Hepatocyte (in vitro differentiated cells): ENCODE results near the gene HOXD4. TPM values are rescaled to one million over a fixed set of nuclear protein-coding genes. Genes with fewer than 3 reads are reported as not detected.

Experiments used
- DNase-seq: peaks from one replicate; pipeline ENCODE4 v3.0.0-alpha.2; 2016; ENCODE audit warnings: low spot score
- H2AFZ ChIP-seq: fragments of 200-600 bp; sonication (generic); 2 replicates; pipeline ENCODE4 v1.6.0; 2016; ENCODE audit warnings: antibody characterized with exemption, mild to moderate bottlenecking
- H3K27ac ChIP-seq: fragments of 200-600 bp; sonication (generic); 2 replicates; pipeline ENCODE4 v1.5.1; 2016; ENCODE audit warnings: mild to moderate bottlenecking
- H3K27me3 ChIP-seq: fragments of 200-600 bp; sonication (generic); 2 replicates; pipeline ENCODE4 v1.6.1; 2016
- H3K36me3 ChIP-seq: fragments of 200-600 bp; sonication (generic); replicated peaks from 2 replicates; pipeline ENCODE4 v1.5.1; 2016; ENCODE audit warnings: low read depth; ENCODE audit not compliant: insufficient read depth
- H3K4me1 ChIP-seq: fragments of 200-600 bp; sonication (generic); 2 replicates; pipeline ENCODE4 v1.5.1; 2016; ENCODE audit warnings: mild to moderate bottlenecking, moderate library complexity; ENCODE audit not compliant: insufficient read depth
- H3K4me2 ChIP-seq: fragments of 200-600 bp; sonication (generic); 2 replicates; pipeline ENCODE4 v1.6.0; 2016
- H3K4me3 ChIP-seq: fragments of 200-600 bp; sonication (generic); 2 replicates; pipeline ENCODE4 v1.5.1; 2016; ENCODE audit warnings: mild to moderate bottlenecking
- H3K79me2 ChIP-seq: fragments of 200-600 bp; sonication (generic); 2 replicates; pipeline ENCODE4 v1.6.0; 2017; ENCODE audit warnings: mild to moderate bottlenecking
- H3K9me2 ChIP-seq: fragments of 200-600 bp; sonication (generic); replicated peaks from 2 replicates; pipeline ENCODE4 v1.6.0; 2017; ENCODE audit warnings: mild to moderate bottlenecking; ENCODE audit not compliant: insufficient read depth
- H3K9me3 ChIP-seq: fragments of 200-600 bp; sonication (generic); 2 replicates; pipeline ENCODE4 v1.5.1; 2016; ENCODE audit warnings: low read depth, mild to moderate bottlenecking
- H4K20me1 ChIP-seq: fragments of 200-600 bp; sonication (generic); 2 replicates; pipeline ENCODE4 v1.6.0; 2016; ENCODE audit warnings: mild to moderate bottlenecking; ENCODE audit not compliant: insufficient read depth, poor library complexity, severe bottlenecking
- EZH2 ChIP-seq: fragments of 200-600 bp; sonication (generic); IDR thresholded peaks from 2 replicates; pipeline ENCODE4 v1.6.1; 2016; ENCODE audit warnings: antibody characterized with exemption, mild to moderate bottlenecking, borderline replicate concordance
- EZH2phosphoT487 ChIP-seq: fragments of 200-600 bp; sonication (generic); IDR thresholded peaks from one replicate; pipeline ENCODE4 v1.6.1; 2018; ENCODE audit warnings: antibody characterized with exemption, mild to moderate bottlenecking, low read depth, moderate library complexity; ENCODE audit not compliant: unreplicated experiment, severe bottlenecking
- WGBS: methylation state at CpG from one replicate; pipeline ENCODE4 v1.1.6; 2016; ENCODE audit warnings: low lambda C conversion rate; ENCODE audit errors: missing lambda C conversion rate; 5-methylcytosine and 5-hydroxymethylcytosine counted together
- polyA plus RNA-seq: library from polyadenylated mRNA; unstranded; fragments of >200 nt; fragmentation: Nextera tagmentation; extraction: Ambion mirVana; gene quantifications from 2 replicates; pipeline ENCODE4 v1.2.1, GENCODE V29; 2016
- total RNA-seq: library from RNA; depleted of rRNA; stranded (reverse); fragments of >200 nt; gene quantifications from 2 replicates; pipeline ENCODE4 v1.2.3, GENCODE V29; 2014
- TF ChIP-seq, protein P1 (sequence below): fragments of 200-600 bp; sonication (generic); IDR thresholded peaks from 2 replicates; pipeline ENCODE4 v1.5.1; 2016; ENCODE audit warnings: antibody characterized with exemption, mild to moderate bottlenecking; ENCODE audit not compliant: poor library complexity

HOXD4 gene
- total and polyA plus RNA-seq, 2 experiments from 2014 or later: 0.70 TPM; not detected in 1

DNA sequence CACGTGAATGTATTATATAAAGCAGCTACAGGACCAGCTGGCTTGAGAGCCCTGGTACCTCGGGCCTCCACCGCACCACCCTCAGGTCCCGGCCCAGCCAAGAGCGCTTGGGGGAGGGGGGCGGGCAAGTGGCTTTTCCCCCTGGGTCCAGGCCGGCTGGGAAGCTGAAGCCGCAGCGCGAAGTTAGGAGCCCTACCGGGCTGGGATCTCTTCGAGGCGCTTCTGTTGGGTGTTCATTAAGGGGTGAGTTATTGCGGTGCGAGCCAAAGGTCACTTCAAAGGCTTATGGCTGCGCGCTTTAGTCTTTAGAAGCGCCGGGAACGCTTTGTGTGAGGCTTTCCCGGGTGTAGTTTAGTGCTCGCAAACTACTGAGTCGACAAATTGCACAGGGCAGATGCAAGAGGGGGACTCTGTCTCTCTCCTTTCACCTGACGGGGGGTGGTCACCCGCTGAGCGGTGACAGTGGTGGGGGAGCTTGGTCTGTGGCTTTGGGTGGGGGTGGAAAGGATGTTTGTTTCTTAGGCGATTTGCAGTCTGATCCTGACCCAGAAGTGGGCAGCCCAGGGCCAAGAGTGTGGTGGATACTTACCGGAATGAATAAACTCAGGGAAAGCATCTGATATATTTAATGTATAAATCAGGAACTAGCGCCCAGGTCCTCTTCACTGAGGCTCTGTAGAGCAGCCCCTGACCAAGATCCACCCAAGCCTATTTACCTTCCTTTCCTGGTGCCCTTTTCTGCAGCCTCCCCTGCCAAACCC lies 11.7 kb downstream of the HOXD4 start:
- H3K9me2 ChIP-seq: no peaks in the 10 kb centered on the region
- H3K9me3 ChIP-seq: no peaks in the 10 kb centered on the region
- WGBS: 3% methylated on average over 29 of the region's 29 CpGs
- H3K4me2 ChIP-seq: peak overlapping the region; percentile 62
- TF ChIP-seq EZH2 (peak; percentile 48), EZH2phosphoT487 (no peak)
- peaks cover 100% of the 10 kb centered on the region for H3K27me3 ChIP-seq
- DNase-seq: no peak
- no peak overlapping the region for H3K4me3 ChIP-seq
- H3K79me2 ChIP-seq: no peaks in the 10 kb centered on the region
- no peak overlapping the region for H2AFZ ChIP-seq
- no peak overlapping the region for H3K27ac ChIP-seq
- H4K20me1 ChIP-seq: no peaks in the 10 kb centered on the region
- H3K4me1 ChIP-seq: peaks cover 22% of the 10 kb centered on the region
- H3K36me3 ChIP-seq: no peaks in the 10 kb centered on the region

DNA sequence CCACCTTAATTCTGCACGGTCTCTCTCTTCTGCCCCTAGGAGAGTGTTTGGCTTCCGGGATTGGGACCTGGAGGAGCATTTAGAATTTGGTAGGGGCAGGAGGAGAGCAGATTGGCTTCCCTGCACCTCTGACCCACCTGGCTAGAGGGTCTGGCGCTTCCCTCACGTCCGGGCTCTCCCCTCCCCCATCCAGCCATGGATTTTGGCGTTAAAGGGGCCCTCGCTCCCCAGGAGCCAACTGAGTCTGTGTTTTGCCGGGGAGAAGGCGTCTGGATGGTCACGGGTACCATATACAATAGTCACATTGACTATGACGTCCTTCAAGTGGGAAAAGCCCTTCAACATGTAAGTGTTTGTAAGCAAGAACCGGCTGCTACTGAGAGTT lies 12.3 kb downstream of the HOXD4 start:
- WGBS: 2% methylated on average over 12 of the region's 12 CpGs
- H3K27me3 ChIP-seq: peaks cover 100% of the 10 kb centered on the region

DNA sequence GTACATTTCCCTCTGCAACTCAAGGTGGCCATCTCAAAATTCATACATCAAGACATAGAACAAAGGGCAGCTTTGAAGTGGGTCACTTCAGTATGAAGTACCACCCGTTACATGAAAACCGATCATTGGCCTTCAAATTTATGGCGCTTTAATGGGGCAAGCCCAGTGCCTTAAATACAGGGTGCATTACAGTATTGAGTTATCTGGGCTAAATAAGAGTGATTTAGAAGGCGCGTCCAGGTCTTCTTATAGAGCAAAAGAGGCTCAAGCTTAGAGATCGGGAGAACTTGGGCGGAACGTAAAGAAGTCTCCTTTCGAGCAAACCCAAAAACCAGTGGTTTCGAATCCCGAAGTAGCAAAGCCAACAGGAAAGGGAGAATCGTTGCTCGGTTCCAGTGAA lies 12.9 kb downstream of the HOXD4 start:
- peaks cover 100% of the 10 kb centered on the region for H3K27me3 ChIP-seq
- H3K27ac ChIP-seq: no peak overlapping the region
- H3K79me2 ChIP-seq: no peaks in the 10 kb centered on the region
- no peaks in the 10 kb centered on the region for H3K36me3 ChIP-seq
- H3K4me3 ChIP-seq: no peak overlapping the region
- no peaks in the 10 kb centered on the region for H3K9me3 ChIP-seq
- H3K9me2 ChIP-seq: no peaks in the 10 kb centered on the region
- peak overlapping the region; percentile 49 for H2AFZ ChIP-seq
- TF ChIP-seq, protein P1, sequence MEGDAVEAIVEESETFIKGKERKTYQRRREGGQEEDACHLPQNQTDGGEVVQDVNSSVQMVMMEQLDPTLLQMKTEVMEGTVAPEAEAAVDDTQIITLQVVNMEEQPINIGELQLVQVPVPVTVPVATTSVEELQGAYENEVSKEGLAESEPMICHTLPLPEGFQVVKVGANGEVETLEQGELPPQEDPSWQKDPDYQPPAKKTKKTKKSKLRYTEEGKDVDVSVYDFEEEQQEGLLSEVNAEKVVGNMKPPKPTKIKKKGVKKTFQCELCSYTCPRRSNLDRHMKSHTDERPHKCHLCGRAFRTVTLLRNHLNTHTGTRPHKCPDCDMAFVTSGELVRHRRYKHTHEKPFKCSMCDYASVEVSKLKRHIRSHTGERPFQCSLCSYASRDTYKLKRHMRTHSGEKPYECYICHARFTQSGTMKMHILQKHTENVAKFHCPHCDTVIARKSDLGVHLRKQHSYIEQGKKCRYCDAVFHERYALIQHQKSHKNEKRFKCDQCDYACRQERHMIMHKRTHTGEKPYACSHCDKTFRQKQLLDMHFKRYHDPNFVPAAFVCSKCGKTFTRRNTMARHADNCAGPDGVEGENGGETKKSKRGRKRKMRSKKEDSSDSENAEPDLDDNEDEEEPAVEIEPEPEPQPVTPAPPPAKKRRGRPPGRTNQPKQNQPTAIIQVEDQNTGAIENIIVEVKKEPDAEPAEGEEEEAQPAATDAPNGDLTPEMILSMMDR: no peak
- TF ChIP-seq EZH2 (no peak), EZH2phosphoT487 (no peak)
- peaks cover 22% of the 10 kb centered on the region for H3K4me1 ChIP-seq
- H4K20me1 ChIP-seq: no peaks in the 10 kb centered on the region
- 25% methylated on average over 13 of the region's 13 CpGs for WGBS
- no peak for DNase-seq
- peak overlapping the region; percentile 70 for H3K4me2 ChIP-seq

More for the DNA sequence above, 12.3 kb downstream of the HOXD4 start:
- no peak overlapping the region for H3K4me2 ChIP-seq
- no peaks in the 10 kb centered on the region for H3K9me3 ChIP-seq
- peaks cover 22% of the 10 kb centered on the region for H3K4me1 ChIP-seq
- H2AFZ ChIP-seq: no peak overlapping the region
- no peaks in the 10 kb centered on the region for H3K36me3 ChIP-seq
- no peak for DNase-seq
- no peaks in the 10 kb centered on the region for H4K20me1 ChIP-seq
- H3K79me2 ChIP-seq: no peaks in the 10 kb centered on the region
- TF ChIP-seq EZH2 (no peak), EZH2phosphoT487 (no peak)
- TF ChIP-seq, protein P1: no peak
- H3K9me2 ChIP-seq: no peaks in the 10 kb centered on the region
- H3K4me3 ChIP-seq: no peak overlapping the region
- no peak overlapping the region for H3K27ac ChIP-seq

DNA sequence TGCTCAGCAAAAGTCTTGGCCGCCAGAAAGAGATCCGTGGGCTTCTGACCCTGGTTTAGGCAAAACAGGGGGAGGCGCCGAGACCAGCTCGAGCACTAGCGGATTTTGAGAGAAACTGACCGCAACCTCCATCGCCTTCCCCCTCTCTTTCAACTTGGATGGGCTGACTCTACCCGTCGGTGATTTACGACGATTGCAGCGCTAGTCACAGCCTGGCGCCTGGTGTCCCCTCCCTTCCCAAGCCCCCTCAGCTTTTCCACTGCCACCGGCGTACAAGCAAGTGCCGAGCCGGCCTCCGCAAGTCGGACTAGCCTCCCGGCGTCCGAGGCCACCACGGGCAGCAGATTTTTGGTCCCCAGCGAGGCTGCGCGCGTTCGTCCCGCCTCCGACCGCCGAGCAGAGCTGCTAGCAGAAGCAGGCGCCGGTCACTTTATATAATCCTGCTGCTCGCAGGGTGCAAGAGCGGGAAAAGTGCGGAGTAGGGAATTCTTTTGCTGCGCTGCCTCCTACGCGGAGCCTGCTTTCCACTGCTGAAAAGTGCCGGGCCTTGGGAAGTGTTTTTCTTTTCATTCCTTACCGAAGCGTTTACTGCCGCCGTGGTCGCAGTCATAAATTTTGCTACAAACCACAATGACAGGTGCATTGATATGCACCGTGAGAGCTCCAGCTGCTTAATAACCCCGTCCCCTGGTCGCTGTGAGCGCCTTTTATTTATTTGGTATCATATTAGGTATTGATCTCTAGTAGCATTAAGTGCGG lies 13.4 kb downstream of the HOXD4 start:
- H3K4me1 ChIP-seq: peaks cover 21% of the 10 kb centered on the region
- no peaks in the 10 kb centered on the region for H3K9me2 ChIP-seq
- no peak overlapping the region for H3K27ac ChIP-seq
- no peaks in the 10 kb centered on the region for H3K9me3 ChIP-seq
- peak overlapping the region; percentile 70 for H3K4me2 ChIP-seq
- no peak for DNase-seq
- peaks cover 100% of the 10 kb centered on the region for H3K27me3 ChIP-seq
- WGBS: 2% methylated on average over 46 of the region's 52 CpGs
- no peaks in the 10 kb centered on the region for H3K79me2 ChIP-seq
- TF ChIP-seq EZH2phosphoT487 (peak; percentile 70), EZH2 (peak; percentile 100)
- TF ChIP-seq, protein P1: no peak
- H4K20me1 ChIP-seq: no peaks in the 10 kb centered on the region
- no peaks in the 10 kb centered on the region for H3K36me3 ChIP-seq
- H3K4me3 ChIP-seq: no peak overlapping the region
- H2AFZ ChIP-seq: peak overlapping the region; percentile 49
